Measurements from ENCODE around the gene C11orf68.

C11orf68 gene

DNA sequence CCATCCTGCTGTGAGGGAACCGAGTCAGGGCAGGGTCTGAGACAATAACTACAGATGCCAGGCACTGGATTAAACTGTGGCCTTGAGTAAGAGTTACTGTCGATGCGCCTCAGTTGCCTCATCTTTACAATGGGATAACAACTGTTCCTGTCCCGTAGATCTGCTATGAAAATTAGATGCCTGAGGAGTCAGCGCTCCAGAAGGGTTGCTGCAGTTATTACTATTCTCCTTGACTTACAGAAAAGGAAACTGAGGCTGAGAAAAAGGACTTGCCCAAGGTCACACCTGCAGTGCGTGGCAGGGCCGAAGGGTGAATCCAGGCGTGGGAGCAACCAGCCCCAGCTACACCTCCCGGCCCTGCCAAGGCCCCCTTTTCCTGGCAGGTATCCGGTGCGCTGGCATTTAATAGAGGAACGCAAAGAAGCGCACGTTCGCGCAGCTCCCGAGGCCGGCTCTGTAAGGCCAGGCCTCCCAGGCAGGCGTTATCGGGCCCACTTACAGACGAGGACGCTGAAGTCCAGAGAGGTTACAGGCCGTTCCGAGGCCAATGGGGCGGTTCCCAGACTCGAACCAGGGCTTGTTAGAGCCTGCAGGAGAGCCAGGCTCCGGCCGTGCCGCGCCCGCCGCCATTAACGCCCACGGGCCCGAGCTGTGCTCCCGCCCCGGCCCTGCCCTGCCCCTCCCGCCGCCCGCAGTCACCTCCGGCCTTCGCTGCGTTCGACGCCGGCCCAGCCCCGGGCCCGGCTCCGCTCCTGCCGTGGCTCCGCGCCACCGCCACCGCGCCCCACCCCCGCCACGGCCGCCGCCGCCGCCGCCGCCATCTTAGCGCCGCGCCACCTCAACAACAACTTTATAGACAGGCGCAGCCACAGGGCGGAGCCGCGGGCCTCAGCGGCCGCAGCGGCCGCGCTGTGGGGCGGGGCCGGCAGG lies at the start of gene C11orf68:
Gene C11orf68 (minus strand): TSS at position 852 of the 930 bp plus-strand sequence. CDS start 31 bp downstream, at position 821.
- DNase-seq (ENCODE audit: low read depth) = no peak

DNA sequence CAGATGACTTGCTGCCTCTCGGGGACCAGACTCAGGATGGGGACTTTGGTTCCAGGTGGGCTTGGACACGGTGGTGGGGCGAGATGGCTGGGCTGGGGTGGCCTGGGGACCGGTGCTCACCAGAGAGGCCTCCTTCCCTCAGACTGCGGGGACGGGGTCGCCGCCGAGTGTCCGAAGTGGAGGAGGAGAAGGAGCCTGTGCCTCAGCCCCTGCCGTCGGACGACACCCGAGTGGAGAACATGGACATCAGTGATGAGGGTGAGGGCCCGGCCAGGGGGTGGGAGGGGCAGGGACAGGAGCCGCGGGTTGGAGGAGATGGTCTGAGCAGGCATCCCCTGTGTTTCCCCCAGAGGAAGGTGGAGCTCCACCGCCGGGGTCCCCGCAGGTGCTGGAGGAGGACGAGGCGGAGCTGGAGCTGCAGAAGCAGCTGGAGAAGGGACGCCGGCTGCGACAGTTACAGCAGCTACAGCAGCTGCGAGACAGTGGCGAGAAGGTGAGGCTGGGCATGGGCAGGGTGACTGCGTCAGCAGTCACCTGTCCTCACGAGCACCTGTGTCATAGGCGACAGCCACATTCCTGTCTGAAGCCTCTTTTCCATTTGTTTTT lies 48.6 kb upstream of the C11orf68 start:
- H3K4me3 ChIP-seq (ENCODE audit: control insufficient read depth, low read depth, low read length) = no peak overlapping the region
- no peak for DNase-seq (ENCODE audit: low read depth)
- TF ChIP-seq, protein P1, sequence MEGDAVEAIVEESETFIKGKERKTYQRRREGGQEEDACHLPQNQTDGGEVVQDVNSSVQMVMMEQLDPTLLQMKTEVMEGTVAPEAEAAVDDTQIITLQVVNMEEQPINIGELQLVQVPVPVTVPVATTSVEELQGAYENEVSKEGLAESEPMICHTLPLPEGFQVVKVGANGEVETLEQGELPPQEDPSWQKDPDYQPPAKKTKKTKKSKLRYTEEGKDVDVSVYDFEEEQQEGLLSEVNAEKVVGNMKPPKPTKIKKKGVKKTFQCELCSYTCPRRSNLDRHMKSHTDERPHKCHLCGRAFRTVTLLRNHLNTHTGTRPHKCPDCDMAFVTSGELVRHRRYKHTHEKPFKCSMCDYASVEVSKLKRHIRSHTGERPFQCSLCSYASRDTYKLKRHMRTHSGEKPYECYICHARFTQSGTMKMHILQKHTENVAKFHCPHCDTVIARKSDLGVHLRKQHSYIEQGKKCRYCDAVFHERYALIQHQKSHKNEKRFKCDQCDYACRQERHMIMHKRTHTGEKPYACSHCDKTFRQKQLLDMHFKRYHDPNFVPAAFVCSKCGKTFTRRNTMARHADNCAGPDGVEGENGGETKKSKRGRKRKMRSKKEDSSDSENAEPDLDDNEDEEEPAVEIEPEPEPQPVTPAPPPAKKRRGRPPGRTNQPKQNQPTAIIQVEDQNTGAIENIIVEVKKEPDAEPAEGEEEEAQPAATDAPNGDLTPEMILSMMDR (IDR thresholded peaks at IDR 0.05; ENCODE audit: control insufficient read depth, insufficient read depth, low read depth, low read length, missing control alignments) = no peak

More for the DNA sequence above, at the start of gene C11orf68:
- peak within 1 kb of the TSS; percentile 98 for H3K4me3 ChIP-seq (ENCODE audit: control insufficient read depth, low read depth, low read length)
- TF ChIP-seq, protein P1 (IDR thresholded peaks at IDR 0.05; ENCODE audit: control insufficient read depth, insufficient read depth, low read depth, low read length, missing control alignments) = no peak

DNA sequence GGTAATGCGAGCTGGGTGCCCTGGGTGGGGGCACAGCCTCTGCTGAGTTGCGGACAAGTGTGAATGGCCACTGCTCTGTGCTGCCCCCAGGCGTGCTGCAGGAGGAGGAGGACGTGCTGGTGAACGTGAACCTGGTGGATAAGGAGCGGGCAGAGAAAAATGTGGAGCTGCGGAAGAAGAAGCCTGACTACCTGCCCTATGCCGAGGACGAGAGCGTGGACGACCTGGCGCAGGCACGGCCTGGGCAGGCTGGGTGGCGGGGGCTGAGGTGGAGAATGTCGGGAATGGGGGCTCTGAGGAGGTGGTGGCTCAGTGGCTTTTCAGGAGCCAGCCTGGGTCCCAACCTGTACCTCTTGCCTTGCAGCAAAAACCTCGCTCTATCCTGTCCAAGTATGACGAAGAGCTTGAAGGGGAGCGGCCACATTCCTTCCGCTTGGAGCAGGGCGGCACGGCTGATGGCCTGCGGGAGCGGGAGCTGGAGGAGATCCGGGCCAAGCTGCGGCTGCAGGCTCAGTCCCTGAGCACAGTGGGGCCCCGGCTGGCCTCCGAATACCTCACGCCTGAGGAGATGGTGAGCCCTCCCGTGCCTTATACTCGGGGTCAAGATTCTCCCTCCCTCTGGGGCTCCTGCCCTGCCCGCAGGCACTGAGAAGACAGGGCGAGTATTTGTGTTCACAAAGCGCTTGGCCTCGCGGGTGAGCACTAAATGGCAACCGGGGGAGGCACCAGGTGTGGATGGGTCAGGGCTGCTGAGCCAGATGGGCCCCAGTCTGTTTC lies 47.3 kb upstream of the C11orf68 start:
- H3K4me3 ChIP-seq (ENCODE audit: control insufficient read depth, low read depth, low read length) = no peak overlapping the region
- TF ChIP-seq, protein P1 (IDR thresholded peaks at IDR 0.05; ENCODE audit: control insufficient read depth, insufficient read depth, low read depth, low read length, missing control alignments) = no peak
- DNase-seq (ENCODE audit: low read depth) = no peak

DNA sequence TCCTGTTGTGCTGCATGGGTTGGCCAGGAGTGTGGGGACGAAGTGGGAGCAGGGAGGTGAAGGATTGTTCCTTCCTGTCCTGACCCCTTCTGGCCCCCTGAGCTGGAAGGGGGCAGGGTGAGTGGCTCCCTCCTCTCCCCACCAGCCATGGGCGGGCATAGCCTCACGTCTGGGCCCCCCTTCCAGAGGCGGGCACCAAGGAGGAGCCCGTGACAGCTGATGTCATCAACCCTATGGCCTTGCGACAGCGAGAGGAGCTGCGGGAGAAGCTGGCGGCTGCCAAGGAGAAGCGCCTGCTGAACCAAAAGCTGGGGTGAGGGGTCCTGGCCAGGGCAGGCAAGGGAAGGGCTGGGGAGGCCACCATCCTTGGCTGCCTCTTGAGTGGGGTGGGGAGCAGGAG lies 46.0 kb upstream of the C11orf68 start:
- TF ChIP-seq, protein P1 (IDR thresholded peaks at IDR 0.05; ENCODE audit: control insufficient read depth, insufficient read depth, low read depth, low read length, missing control alignments) = no peak
- no peak for DNase-seq (ENCODE audit: low read depth)
- H3K4me3 ChIP-seq (ENCODE audit: control insufficient read depth, low read depth, low read length) = no peak overlapping the region

DNA sequence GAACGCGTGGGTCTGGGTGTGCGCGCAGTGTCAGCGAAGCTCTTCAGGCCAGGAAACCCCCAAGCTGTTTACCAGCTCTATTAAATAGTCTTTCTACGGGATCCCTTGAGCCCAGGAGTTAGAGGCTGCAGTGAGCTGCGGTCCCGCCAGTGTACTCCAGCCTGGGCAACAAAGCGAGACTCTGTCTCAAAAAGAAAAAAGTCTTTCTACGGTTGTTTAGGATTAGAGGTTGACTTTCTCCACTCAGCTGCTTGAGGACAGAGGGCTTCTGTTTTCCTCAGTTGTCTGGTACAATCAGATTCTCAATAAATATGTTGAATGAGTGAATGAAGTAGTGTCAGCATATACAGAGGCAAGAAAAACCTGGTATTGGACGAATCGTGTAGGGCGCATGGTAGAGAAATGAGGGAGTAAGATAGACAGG lies 43.3 kb upstream of the C11orf68 start:
- TF ChIP-seq, protein P1 (IDR thresholded peaks at IDR 0.05; ENCODE audit: control insufficient read depth, insufficient read depth, low read depth, low read length, missing control alignments) = no peak
- peak overlapping the region; percentile 72 for H3K4me3 ChIP-seq (ENCODE audit: control insufficient read depth, low read depth, low read length)
- DNase-seq (ENCODE audit: low read depth) = no peak

All from AG09309 (cell line).